GF-D8 (cell line): ENCODE results near the gene S100A14.
"Not testable (repeated sequence)": the region's sequence is repeated elsewhere in the genome, so short reads cannot be mapped to it uniquely, and the experiment has no call there.

Experiments used
- DNase-seq: peaks from one replicate; lab custom pipeline; 2025; lab: John Stamatoyannopoulos, UW

The S100A14 gene

GRCh38 chr1:153616144-153616916, at the start of gene S100A14:
Gene S100A14, minus strand, starts transcription at chr1:153616325. Its CDS starts 467 bp downstream, at chr1:153615858.
- no peak for DNase-seq

DNA sequence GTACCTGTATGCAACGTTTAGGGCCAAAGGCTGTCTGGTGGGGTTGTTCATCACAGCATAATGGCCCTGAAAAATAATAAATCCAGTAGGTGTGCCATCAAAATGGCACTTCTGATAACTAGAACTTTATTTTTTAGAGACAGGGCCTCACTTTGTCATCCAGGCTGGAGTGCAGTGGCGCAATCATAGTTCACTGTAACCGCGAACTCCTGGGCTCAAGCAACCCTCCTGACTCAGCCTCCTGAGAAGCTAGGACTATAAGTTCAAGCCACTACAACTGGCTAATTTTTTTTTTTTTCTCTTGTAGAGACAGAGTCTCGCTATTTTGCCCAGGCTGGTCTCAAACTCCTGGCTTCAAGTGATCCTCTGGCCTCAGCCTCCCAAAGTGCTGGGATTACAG, 47.1 kb upstream of the S100A14 start:
- no peak for DNase-seq

GRCh38 chr1:153662269-153662668, 46.1 kb upstream of the S100A14 start:
- DNase-seq: no peak

DNA sequence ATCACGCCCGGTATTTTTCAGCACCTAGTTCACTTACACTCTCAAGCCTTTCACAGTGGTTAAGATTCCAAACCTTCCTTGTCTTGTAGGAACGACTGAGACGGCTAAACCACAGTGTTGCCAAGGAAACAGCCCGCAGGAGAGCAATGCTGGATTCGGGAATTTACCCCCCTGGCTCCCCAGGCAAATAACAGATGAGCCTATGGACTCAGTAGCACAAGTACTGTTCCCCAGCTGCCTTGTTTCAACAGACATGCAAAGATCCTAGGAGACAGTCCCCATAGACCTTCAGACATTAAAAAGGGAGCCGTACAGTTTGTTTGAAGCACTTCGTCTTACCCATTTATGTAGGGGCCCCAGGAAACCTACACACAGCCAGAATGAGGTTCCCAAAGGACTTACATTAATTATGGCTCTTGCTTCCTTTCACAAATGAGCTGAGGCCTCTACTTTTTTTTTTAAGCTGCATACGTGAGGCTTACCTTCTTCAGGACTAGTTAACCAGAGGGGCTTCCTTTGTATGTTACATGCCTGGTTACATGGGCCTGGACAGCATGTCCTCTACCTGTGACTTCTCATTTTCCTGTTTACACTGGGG, 45.1 kb upstream of the S100A14 start:
- no peak for DNase-seq

GRCh38 chr1:153659656-153660055, 43.5 kb upstream of the S100A14 start:
- no peak for DNase-seq

DNA sequence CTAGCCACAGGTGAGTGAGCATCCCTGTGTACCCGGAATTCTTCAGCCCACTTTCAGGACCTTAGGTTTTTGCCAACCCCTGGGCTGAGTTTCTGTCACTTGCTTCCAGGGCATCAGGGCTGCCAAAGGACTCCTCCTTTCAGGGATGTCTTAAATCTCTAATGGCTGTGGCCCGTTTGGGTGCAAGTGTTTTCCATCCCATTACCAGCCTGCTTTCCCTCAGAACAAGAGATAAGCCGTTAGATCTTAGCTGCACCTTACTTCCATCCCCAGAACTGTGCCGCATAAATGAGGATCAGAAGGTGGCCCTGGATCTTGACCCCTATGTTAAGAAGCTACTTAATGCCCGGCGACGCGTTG, 43.0 kb upstream of the S100A14 start:
- no peak for DNase-seq

- peak; percentile 62 for DNase-seq
Observed at GRCh38 chr1:153658400-153659174, 42.5 kb upstream of the S100A14 start, which contains the start of gene SNAPIN. Gene SNAPIN, plus strand, starts transcription at chr1:153658703. Its CDS starts 41 bp downstream, at chr1:153658744.

DNA sequence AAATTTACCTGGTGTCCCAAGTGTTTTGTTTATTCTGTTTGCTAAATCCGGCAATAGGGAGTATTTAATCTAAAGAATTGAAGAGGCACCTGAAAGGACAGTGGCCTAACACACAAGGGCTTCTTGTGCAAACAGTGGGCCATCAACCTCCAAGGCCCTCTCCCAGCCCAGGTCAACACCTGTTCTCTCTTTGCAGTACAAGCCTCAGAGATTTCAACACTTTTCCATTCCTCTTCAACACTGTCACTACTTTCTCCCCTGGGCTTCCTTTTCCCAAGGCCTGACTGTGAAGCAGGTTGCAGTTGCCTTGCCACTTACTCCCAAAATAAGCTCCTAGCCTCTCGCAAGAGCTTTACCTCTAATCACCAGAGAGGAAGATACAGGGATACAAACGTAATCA, 39.2 kb upstream of the S100A14 start:
- DNase-seq: no peak

- no peak for DNase-seq
Observed at GRCh38 chr1:153652805-153653500, 36.8 kb upstream of the S100A14 start.

GRCh38 chr1:153651771-153652170, 35.6 kb upstream of the S100A14 start:
- no peak for DNase-seq

- DNase-seq: no peak
Observed at GRCh38 chr1:153649863-153650235, 33.7 kb upstream of the S100A14 start.

DNA sequence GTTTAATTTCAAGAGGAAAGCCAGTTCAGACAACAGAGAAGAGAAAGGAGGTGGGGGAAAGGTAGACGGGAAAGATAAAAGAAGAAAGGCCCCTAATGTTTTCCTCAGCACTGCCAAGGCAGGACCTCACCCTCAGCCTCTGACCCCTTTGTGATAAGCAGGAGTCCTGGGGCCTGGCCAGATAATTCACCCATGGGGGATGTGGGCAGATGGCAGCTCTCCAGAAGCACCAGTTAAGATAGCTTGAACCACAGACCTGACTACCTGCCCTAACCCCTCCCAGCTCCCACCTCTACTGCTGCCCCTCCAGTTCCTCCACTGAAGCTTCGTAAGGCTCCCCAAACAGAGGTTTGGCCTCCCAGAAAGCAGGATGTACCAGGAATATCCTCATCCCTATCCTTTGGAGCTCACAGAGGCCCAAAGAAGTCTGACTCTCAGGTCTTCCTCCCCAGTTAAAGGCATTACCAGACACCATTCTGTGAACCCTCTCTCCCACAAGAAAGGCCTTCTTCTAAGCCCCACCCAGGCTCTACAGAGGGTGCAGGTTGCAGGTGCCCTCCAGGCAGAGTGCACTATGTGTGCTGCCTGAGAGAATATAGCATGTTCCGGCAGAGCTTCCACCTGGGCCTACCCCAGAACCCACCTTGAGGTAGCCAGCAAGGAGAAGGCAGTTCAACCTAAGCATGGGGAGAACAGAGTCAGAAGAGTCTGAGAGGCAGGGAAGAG, 33.2 kb upstream of the S100A14 start:
- DNase-seq: no peak

GRCh38 chr1:153648000-153648643, 32.0 kb upstream of the S100A14 start:
- DNase-seq: no peak

DNA sequence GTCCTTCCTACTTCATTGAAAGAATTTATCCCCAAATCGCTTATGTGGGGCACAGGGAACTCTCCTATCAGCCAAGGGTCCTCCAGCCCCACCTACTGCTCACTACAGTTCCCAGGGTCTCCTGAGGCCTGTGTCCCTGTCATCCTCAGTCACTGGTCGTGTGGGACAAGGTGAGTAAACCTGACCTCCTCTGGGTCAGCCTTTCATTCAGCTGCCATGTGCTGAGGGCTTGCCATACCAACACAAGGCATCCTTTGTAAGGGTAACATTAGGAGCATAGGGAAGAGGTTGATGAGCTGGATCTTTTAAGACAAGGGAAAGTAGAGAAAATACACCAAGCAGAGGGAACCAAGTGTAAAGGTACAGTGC, 31.2 kb upstream of the S100A14 start:
- DNase-seq: no peak

- DNase-seq: no peak
Observed at GRCh38 chr1:153646672-153647345, 30.7 kb upstream of the S100A14 start.

GRCh38 chr1:153643816-153644215, 27.7 kb upstream of the S100A14 start:
- DNase-seq: no peak

GRCh38 chr1:153643100-153643499, 27.0 kb upstream of the S100A14 start:
- no peak for DNase-seq

- no peak for DNase-seq
Observed at GRCh38 chr1:153642161-153642560, 26.0 kb upstream of the S100A14 start.

GRCh38 chr1:153640861-153641260, 24.7 kb upstream of the S100A14 start:
- DNase-seq: no peak

DNA sequence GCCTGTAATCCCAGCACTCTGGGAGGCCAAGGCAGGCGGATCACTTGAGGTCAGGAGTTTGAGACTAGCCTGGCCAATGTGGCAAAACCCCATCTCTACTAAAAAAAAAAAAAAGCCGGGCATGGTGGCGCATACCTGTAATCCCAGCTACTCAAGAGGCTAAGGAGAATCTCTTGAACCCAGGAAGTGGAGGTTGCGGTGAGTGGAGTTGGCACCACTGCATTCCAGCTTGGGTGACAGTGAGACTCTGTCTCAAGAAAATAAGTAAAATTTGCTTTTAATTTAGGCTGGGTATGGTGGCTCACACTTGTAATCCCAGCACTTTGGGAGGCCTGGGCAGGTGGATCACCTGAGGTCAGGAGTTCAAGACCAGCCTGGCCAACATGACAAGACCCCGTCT, 24.1 kb upstream of the S100A14 start:
- DNase-seq: not testable (repeated sequence)

- DNase-seq: no peak
Observed at GRCh38 chr1:153639280-153639679, 23.2 kb upstream of the S100A14 start.
